Measurements from ENCODE around the gene CPEB1.
"Not testable (repeated sequence)": the region's sequence is repeated elsewhere in the genome, so short reads cannot be mapped to it uniquely, and the experiment has no call there.

CPEB1 gene

DNA sequence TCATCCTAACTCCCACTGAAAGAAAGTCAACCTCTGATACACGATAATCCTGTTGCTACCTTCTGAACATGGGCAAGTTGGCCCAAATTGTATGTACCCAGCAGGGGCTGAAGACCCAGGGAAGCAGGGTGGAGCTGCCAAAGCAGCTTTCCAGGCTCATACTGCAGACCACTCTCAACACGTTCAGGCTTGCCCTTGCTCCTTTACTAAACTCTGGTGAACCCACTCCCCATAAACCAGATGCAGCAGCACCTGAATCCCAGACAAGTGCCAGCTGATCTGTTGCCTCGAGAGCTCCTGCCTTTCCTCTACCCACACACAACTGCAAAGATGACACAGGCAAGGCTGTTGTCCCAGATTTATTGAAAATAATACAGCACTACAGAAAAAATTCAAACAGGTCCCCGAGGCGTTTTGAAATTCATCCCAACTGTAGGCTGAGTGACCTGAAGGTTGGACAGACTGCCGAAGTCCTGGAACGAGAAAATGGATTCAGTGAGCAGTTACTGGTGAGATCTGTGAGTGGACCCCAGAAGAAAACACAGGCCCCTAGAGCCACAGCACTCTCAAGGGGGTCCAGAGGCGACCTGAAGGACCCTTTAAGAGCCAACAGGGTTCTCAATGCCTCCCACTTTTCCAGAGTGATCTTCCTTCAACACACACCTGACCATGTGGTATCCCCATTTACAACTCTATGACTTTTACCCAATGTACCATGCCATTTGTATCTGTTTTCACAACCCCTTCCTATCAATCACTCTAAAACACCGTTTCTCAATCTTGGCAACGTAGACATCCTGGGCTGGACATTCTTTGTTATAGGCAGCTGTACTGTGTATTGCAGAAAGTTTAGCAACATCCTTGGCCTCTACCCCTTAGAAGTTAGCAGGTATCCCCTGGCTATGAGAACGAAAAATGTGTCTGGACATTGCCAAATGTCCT, 110.5 kb downstream of the CPEB1 start:
- Histone ChIP-seq H3F3A (ENCODE audit: insufficient read depth) (peaks cover 61% of the 10 kb centered on the region), H3K9me3 (ENCODE audit: insufficient read depth, low read length) (no peaks in the 10 kb centered on the region), H3K9ac (ENCODE audit: low read length) (no peak overlapping the region), H3K27ac (ENCODE audit: low read depth, low read length) (no peak overlapping the region), H3K27me3 (ENCODE audit: low read length) (no peaks in the 10 kb centered on the region), H3K79me2 (ENCODE audit: insufficient read depth, low read length) (peaks cover 27% of the 10 kb centered on the region), H3K4me3 (ENCODE audit: insufficient read depth, low read length, poor library complexity, severe bottlenecking) (no peak overlapping the region), H3K9me2 (replicated peaks; ENCODE audit: insufficient read depth, low read length) (no peaks in the 10 kb centered on the region), H3K36me3 (ENCODE audit: low read length) (peaks cover 34% of the 10 kb centered on the region), H4K20me1 (ENCODE audit: low read depth, low read length) (peaks cover 13% of the 10 kb centered on the region; the same call in 1 of the 2 replicates), H3K4me2 (ENCODE audit: low read depth, low read length, poor library complexity, severe bottlenecking) (no peak overlapping the region), H2AFZ (ENCODE audit: low read depth, low read length, severe bottlenecking) (no peak overlapping the region)
- TF ChIP-seq EZH2phosphoT487 (conservative IDR thresholded peaks at IDR 0.05; ENCODE audit: low read length) (no peak), CTCF (IDR thresholded peaks at IDR 0.05; ENCODE audit: insufficient read depth, low read length, poor library complexity, severe bottlenecking) (no peak)

DNA sequence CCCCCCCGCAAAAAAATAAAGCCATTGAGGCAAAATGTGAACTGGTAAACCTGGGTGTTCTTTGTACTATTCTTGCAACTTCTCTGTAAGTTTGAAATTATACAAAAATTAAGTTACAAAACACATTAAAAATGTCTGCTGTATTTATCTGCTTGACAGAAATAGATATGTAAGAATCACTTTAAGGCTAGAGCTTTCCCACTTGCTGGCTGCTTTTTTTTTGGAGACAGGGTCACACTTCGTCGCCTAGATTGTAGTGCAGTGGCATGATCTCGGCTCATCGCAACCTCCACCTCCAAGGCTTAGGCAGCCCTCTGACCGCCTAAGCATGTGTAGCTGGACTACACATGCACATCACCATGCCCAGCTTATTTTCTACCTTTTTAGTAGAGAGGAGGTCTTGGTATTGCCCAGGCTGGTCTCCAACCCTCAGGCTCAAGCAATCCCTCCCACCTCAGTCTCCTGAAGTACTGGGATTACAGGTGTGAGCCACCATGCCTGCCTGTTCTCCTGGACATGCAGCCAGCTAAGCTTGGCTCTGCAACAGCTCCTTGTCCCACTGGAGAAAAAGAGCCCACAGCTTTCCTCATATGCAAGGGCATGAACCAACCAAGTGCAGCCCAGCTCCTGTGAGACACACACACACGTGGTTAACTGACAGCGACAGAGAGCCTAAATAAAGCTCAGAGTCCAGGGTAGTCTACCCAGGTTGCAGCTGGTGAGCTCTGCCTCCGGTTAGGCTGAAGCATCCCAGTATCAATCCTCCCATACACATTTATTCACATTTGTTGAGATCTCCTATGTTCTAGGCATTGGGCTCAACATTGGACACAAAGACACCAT, 111.4 kb downstream of the CPEB1 start:
- Histone ChIP-seq H4K20me1 (ENCODE audit: low read depth, low read length) (peaks cover 13% of the 10 kb centered on the region; the same call in 1 of the 2 replicates), H3K27ac (ENCODE audit: low read depth, low read length) (no peak overlapping the region), H3K4me2 (ENCODE audit: low read depth, low read length, poor library complexity, severe bottlenecking) (no peak overlapping the region)

GRCh38 chr15:82535151-82535550, 112.0 kb downstream of the CPEB1 start:
- H3K36me3 ChIP-seq (ENCODE audit: low read length) = peaks cover 34% of the 10 kb centered on the region
- not testable (repeated sequence) for H3K27ac ChIP-seq (ENCODE audit: low read depth, low read length); H3K9ac ChIP-seq (ENCODE audit: low read length); H3K9me3 ChIP-seq (ENCODE audit: insufficient read depth, low read length); H3K27me3 ChIP-seq (ENCODE audit: low read length); H3K4me2 ChIP-seq (ENCODE audit: low read depth, low read length, poor library complexity, severe bottlenecking); H2AFZ ChIP-seq (ENCODE audit: low read depth, low read length, severe bottlenecking); H3K9me2 ChIP-seq (replicated peaks; ENCODE audit: insufficient read depth, low read length); H3K4me3 ChIP-seq (ENCODE audit: insufficient read depth, low read length, poor library complexity, severe bottlenecking)
- H4K20me1 ChIP-seq (ENCODE audit: low read depth, low read length) = peaks cover 13% of the 10 kb centered on the region; the same call in 1 of the 2 replicates
- H3K79me2 ChIP-seq (ENCODE audit: insufficient read depth, low read length) = peaks cover 26% of the 10 kb centered on the region
- H3F3A ChIP-seq (ENCODE audit: insufficient read depth) = peaks cover 65% of the 10 kb centered on the region

More for the DNA sequence above, 111.4 kb downstream of the CPEB1 start:
- Histone ChIP-seq H3K27me3 (ENCODE audit: low read length) (no peaks in the 10 kb centered on the region), H3K9ac (ENCODE audit: low read length) (no peak overlapping the region), H3K4me3 (ENCODE audit: insufficient read depth, low read length, poor library complexity, severe bottlenecking) (no peak overlapping the region), H3F3A (ENCODE audit: insufficient read depth) (peaks cover 65% of the 10 kb centered on the region), H3K79me2 (ENCODE audit: insufficient read depth, low read length) (peaks cover 27% of the 10 kb centered on the region), H3K9me2 (replicated peaks; ENCODE audit: insufficient read depth, low read length) (no peaks in the 10 kb centered on the region), H3K36me3 (ENCODE audit: low read length) (peaks cover 34% of the 10 kb centered on the region), H2AFZ (ENCODE audit: low read depth, low read length, severe bottlenecking) (no peak overlapping the region), H3K9me3 (ENCODE audit: insufficient read depth, low read length) (no peaks in the 10 kb centered on the region)
- no peak for TF ChIP-seq EZH2phosphoT487 (conservative IDR thresholded peaks at IDR 0.05; ENCODE audit: low read length)

DNA sequence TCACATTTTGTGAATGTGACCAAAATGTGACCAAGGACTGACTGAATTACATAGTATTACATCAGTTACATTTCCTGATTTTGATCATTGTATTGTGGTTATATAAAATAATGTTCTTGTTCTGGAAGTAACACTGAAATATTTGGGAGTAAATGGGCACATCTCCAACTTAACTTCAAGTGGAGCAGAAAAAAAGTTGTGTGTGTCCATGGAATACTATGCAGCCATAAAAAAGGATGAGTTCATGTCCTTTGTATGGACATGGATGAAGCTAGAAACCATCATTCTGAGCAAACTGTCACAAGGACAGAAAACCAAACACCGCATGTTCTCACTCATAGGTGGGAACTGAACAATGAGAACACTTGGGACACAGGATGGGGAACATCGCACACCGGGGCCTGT, 112.7 kb downstream of the CPEB1 start:
- not testable (repeated sequence) for H3K4me2 ChIP-seq (ENCODE audit: low read depth, low read length, poor library complexity, severe bottlenecking); H3K4me3 ChIP-seq (ENCODE audit: insufficient read depth, low read length, poor library complexity, severe bottlenecking); H3K9me3 ChIP-seq (ENCODE audit: insufficient read depth, low read length); H3K9me2 ChIP-seq (replicated peaks; ENCODE audit: insufficient read depth, low read length); H3K27me3 ChIP-seq (ENCODE audit: low read length); H2AFZ ChIP-seq (ENCODE audit: low read depth, low read length, severe bottlenecking); H3K9ac ChIP-seq (ENCODE audit: low read length); H3K27ac ChIP-seq (ENCODE audit: low read depth, low read length)
- H3F3A ChIP-seq (ENCODE audit: insufficient read depth) = peaks cover 59% of the 10 kb centered on the region
- peaks cover 19% of the 10 kb centered on the region for H3K79me2 ChIP-seq (ENCODE audit: insufficient read depth, low read length)
- H4K20me1 ChIP-seq (ENCODE audit: low read depth, low read length) = peaks cover 13% of the 10 kb centered on the region; the same call in 1 of the 2 replicates
- H3K36me3 ChIP-seq (ENCODE audit: low read length) = peaks cover 29% of the 10 kb centered on the region

Measured in SU-DHL-6 (cell line).